MV-4-11 (cell line): ENCODE results near the gene PRR11.
"Not testable (repeated sequence)": the region's sequence is repeated elsewhere in the genome, so short reads cannot be mapped to it uniquely, and the experiment has no call there.

Experiments used
- DNase-seq: peaks from one replicate; lab custom pipeline; 2025; lab: John Stamatoyannopoulos, UW

PRR11 gene

GRCh38 chr17:59152925-59153324 lies 2.6 kb upstream of the PRR11 start:
- no peak for DNase-seq

GRCh38 chr17:59154292-59154720 lies 1.2 kb upstream of the PRR11 start:
- DNase-seq: no peak

DNA sequence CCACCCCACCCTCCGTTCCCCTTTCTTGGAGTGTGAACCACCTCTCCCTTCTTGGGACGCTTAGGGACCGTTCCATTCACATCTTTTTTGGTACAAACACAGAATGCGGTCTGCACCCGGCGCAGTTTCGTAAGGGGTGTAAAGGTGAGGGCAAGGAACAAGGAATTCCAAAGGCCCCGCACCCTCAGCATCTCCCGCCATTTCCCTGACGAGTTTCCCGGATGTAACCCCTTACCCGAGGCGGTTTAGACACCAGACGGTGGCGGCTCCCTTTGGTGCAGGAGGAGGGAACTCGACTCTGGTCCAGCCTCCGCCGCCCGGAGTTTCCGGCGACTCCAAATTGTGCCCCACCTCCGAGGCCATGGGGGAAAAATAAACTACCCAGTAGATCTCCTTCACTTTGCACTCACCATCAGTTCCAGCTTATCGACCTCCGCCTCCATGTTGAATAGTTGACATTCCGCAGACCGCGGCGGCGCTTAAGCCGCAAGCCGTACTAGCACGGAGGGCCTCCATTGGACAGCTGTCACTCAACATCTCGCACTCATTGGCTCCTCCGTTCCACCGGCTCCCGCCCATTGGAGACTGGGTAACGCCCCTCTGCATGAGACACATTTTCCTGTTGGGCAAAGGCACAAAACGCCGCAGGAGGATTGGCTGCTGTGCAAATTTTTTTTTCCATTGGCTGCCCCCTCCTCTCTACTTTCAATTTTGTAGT lies 666 bp upstream of the PRR11 start, which contains the start of gene SKA2:
SKA2 (minus strand) TSS at position 466 of the 718 bp plus-strand sequence; CDS start at position 443, 23 bp downstream.
- no peak for DNase-seq

DNA sequence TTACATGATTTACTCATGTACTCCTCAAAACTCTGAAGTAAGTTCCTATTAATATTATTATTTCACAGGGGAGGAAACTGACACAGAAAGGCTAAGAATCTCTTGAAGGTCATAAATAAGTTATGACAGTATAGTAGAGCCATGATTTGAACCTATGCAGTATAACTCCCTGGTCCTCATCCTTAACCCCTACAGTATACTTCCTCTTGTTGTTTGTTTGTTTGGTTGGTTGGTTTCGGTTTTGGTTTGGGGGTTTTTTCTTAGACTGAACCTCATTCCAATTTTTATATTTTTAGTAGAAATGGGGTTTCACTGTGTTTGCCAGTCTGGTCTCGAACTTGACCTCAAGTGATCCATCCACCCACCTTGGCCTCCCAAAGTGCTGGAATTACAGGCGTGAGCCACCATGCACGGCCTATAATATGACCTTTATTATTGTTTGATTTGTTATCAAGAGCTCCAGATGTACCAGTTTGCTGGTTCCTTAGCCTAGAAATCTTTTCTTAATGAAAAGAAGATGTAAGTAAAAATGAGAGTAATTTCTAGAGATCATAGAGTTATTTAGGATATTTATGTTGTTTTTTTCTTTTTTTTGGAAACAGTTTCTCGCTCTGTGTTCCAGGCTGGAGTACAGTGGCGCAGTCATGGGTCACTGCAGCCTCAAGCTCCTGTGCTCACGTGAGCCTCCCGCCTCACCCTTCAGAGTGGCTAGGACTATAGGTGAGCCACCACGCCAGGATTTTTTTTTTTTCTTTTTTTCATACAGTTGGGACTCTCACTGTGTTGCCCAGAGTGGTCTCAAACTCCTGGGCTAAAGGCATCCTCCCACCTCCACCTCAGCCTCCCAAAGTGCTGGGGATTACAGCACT lies 4.8 kb downstream of the PRR11 start:
- no peak for DNase-seq

- no peak for DNase-seq
Observed at GRCh38 chr17:59161477-59161876, 5.9 kb downstream of the PRR11 start.

GRCh38 chr17:59165933-59166342 lies 10.4 kb downstream of the PRR11 start:
- peak; percentile 53 for DNase-seq

GRCh38 chr17:59167571-59168001 lies 12.0 kb downstream of the PRR11 start:
- no peak for DNase-seq

DNA sequence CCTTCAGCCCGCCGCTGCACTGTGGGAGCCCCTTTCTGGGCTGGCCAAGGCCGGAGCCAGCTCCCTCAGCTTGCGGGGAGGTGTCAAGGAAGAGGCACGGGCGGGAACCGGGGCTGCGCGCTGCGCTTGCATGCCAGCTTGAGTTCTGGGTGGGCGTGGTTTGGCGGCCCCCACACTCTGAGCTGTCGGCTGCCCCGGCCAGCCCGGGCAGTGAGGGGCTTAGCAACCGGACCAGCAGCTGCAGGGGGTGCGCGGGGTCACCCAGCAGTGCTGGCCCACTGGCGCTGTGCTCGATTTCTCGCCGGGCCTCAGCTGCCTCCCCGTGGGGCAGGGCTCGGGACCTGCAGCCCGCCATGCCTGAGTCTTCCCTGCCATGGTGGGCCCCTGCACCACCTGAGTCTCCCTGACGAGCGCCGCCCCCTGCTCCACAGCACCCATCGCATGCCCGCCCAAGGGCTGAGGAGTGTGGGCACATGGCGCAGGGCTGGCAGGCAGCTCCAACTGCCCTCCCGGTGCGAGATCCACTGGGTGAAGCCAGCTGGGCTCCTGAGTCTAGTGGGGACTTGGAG lies 17.0 kb downstream of the PRR11 start:
- DNase-seq: no peak

DNA sequence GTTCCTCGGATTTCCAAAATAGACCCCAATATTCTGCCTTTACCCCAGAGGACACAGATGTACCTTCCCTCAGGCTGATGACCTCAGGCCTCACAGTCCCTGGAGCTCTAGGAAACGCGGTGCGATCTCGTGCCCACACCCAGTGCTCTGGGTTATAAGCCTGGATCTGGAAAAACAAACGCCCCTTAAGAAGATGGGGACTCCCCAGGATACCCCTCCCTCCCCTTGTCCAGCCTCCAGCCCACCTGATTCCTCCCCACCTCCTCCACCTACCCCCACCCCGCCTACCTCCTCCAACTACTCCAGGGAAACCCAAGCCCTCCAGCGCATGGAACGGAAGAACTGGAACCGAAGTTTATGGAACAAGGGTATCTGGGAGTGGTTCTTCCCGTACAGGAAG lies 19.1 kb downstream of the PRR11 start:
- no peak for DNase-seq

GRCh38 chr17:59175076-59175475 lies 19.5 kb downstream of the PRR11 start:
- no peak for DNase-seq

- no peak for DNase-seq
Observed at GRCh38 chr17:59178266-59178985, 22.9 kb downstream of the PRR11 start.

- DNase-seq: not testable (repeated sequence)
Observed at GRCh38 chr17:59179601-59180000, 24.1 kb downstream of the PRR11 start.

DNA sequence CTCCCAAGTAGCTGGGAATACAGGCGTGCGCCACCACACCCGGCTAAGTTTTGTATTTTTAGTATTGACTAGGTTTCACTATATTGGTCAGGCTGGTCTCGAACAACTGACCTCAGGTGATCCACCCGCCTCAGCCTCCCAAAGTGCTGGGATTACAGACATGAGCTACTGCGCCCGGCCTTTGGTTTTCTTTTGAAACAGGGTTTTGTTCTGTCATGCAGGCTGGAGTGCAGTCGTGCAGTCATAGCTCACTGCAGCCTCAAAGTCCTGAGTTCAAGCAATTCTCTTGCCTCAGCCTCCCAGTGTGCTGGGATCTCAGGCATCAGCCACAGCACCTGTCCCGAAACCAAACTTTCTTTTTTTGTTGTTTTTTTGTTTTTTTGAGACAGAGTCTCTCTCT lies 25.1 kb downstream of the PRR11 start:
- DNase-seq: no peak

- DNase-seq: no peak
Observed at GRCh38 chr17:59181481-59181880, 25.9 kb downstream of the PRR11 start.

GRCh38 chr17:59185997-59186396 lies 30.5 kb downstream of the PRR11 start:
- DNase-seq: no peak

- no peak for DNase-seq
Observed at GRCh38 chr17:59186850-59187249, 31.3 kb downstream of the PRR11 start.

DNA sequence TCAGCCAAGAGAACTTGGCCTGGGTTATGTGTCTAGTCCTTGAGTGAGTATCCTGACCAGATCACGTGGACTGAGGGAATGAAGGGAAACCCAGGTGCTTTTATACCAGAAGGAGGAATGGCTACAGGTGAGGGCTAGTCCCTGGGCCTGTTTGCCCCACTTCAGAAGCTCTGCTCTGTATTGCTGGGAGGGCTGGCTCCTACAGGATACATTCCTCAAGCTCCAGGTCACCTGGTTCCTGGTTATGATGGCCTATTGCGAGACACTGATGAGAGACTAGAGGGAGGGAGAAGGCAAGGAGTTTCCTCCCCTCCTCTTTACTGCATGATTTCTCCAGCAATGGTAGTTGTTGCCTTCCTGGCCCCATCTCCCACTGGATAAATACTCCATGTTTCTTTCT lies 35.3 kb downstream of the PRR11 start:
- no peak for DNase-seq

DNA sequence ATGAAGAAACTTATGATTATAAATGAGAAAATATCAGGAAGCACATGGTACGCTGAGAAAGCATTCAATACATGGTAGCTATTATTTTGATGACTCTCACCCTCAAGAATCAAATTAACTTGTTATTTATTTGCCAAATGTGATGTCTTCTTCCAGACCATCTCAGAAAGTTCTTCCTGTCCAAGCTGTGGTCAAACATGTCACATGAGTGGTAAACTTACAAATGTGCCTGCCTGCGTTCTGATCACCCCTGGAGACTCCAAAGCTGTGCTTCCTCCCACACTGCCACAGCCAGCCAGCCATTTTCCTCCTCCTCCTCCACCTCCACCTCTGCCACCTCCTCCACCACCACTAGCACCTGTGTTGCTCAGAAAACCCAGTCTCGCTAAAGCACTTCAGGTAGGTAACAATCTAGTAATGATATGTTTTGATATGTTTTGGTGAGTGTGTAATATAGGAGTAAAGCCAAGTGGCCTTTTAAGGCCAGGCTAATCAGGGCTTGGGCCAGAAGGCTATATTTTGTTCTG lies 37.9 kb downstream of the PRR11 start:
- DNase-seq: no peak

DNA sequence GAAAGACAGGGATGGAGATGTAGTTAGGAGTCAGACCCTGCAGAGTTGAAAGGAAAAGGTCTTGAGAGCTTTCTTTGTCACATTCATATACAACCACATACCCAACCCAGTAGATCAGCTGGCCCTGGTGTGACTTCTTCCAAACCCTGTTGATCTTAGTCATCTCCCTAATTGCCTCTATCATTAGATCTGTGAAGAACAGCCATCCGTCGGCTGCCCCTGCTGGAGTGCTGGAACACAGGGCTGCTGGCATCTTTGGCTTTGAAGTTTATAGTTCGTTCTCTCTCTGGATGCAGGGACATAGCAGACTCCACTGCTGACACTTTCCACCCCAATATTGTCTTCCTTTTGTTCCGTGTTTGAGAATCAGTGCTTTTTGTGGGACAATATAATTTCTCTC lies 43.9 kb downstream of the PRR11 start:
- DNase-seq: no peak

DNA sequence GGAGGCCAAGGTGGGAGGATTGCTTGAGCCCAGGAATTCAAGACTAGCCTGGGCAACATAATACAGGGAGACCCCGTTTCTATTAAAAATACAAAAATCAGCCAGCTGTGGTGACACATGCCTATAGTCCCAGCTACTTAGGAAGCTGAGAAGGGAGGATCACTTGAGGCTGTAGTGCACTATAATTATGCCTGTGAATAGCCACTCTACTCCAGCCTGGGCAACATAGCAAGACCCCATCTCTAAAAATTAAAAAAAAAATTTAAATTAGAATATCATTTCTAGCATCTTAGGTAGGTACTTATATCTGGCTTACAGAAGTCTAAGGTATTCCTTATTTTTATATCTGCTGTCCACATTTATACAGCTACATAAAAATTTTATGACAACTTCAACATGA lies 46.8 kb downstream of the PRR11 start:
- no peak for DNase-seq

DNA sequence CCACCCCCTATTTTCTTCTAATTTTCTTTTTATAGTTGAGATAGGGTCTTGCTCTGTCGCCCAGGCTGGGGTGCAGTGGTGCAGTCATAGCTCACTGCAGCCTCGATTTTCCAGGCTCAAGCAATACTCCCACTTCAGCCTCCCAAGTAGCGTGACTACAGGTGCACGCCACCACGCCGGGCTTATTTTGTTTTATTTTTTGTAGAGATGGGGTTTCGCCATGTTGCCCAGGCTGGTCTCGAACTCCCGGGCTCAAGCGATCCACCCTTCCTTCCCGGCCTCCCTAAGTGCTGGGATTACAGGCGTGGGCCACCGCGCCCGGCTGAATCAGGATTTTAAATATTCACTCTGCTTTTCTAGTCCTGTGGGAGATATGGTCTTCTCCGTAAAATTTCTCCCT lies 63.8 kb downstream of the PRR11 start:
- DNase-seq: no peak

DNA sequence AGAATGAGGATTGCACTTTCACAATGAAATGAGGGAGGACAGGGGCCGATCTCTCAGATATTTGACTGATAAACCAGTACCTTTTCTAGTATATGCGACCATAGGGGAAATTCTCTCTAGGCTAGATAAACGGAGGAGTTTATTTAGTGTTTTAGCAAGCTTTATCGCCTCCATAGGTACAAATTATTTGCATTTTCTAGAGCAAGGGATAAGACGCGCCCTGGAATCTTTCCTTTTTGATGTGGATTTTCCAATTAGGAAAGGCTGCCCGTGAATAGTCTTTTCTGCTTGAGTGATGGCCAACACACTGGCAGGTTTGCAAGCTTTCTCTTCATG lies 64.4 kb downstream of the PRR11 start:
- DNase-seq: no peak
